WERI-Rb-1 (cell line): ENCODE measurements around the gene FOSL2.

Source experiments
- DNase-seq: peaks from one replicate; pipeline ENCODE4 v3.0.0-alpha.2; 2020
- H3K27ac ChIP-seq: fragments of 250-450 bp; sonication (Bioruptor Pico); 2 replicates; pipeline ENCODE4 v1.5.1; 2020; ENCODE audit warnings: mild to moderate bottlenecking, moderate library complexity
- H3K27me3 ChIP-seq: fragments of 250-450 bp; sonication (Bioruptor Pico); 2 replicates; pipeline ENCODE4 v1.5.1; 2021; ENCODE audit warnings: mild to moderate bottlenecking, low read depth, moderate library complexity; ENCODE audit not compliant: insufficient read depth, severe bottlenecking
- H3K36me3 ChIP-seq: fragments of 250-450 bp; sonication (Bioruptor Pico); 2 replicates; pipeline ENCODE4 v1.5.1; 2020; ENCODE audit warnings: mild to moderate bottlenecking, moderate library complexity
- H3K4me3 ChIP-seq: 2 replicates; pipeline ENCODE4 v1.5.1; 2011; ENCODE audit warnings: low read depth, mild to moderate bottlenecking, control low read depth, low read length
- H3K9me3 ChIP-seq: fragments of 250-450 bp; sonication (Bioruptor Pico); 2 replicates; pipeline ENCODE4 v1.5.1; 2021; ENCODE audit warnings: mild to moderate bottlenecking, moderate library complexity; ENCODE audit not compliant: severe bottlenecking
- CTCF ChIP-seq: IDR thresholded peaks from 2 replicates; pipeline ENCODE4 v1.5.1; 2011; ENCODE audit warnings: low read depth, mild to moderate bottlenecking, control low read depth, inconsistent platforms, low read length

FOSL2 gene

GRCh38 chr2:28413152-28413898 lies 20.7 kb downstream of the FOSL2 start:
- TF ChIP-seq CTCF = peak; percentile 59
- H3K4me3 ChIP-seq = no peak overlapping the region
- no peaks in the 10 kb centered on the region for H3K9me3 ChIP-seq
- H3K36me3 ChIP-seq = peaks cover 13% of the 10 kb centered on the region
- DNase-seq = peak; percentile 70
- H3K27ac ChIP-seq = no peak overlapping the region
- no peaks in the 10 kb centered on the region for H3K27me3 ChIP-seq

GRCh38 chr2:28413899-28414295 lies 21.2 kb downstream of the FOSL2 start:
- H3K27ac ChIP-seq = no peak overlapping the region
- no peak for DNase-seq
- TF ChIP-seq CTCF = no peak

GRCh38 chr2:28414583-28414982 lies 21.9 kb downstream of the FOSL2 start:
- Histone ChIP-seq H3K36me3 (peaks cover 13% of the 10 kb centered on the region), H3K27ac (no peak overlapping the region), H3K27me3 (no peaks in the 10 kb centered on the region), H3K4me3 (no peak overlapping the region), H3K9me3 (no peaks in the 10 kb centered on the region)
- no peak for DNase-seq
- TF ChIP-seq CTCF = no peak

More at GRCh38 chr2:28413899-28414295, 21.2 kb downstream of the FOSL2 start:
- H3K4me3 ChIP-seq = no peak overlapping the region
- H3K9me3 ChIP-seq = no peaks in the 10 kb centered on the region
- no peaks in the 10 kb centered on the region for H3K27me3 ChIP-seq
- peaks cover 13% of the 10 kb centered on the region for H3K36me3 ChIP-seq

GRCh38 chr2:28415010-28415409 lies 22.4 kb downstream of the FOSL2 start:
- Histone ChIP-seq H3K36me3 (peaks cover 13% of the 10 kb centered on the region), H3K27me3 (no peaks in the 10 kb centered on the region), H3K4me3 (no peak overlapping the region), H3K27ac (no peak overlapping the region), H3K9me3 (no peaks in the 10 kb centered on the region)
- no peak for TF ChIP-seq CTCF
- no peak for DNase-seq

GRCh38 chr2:28415715-28416114 lies 23.1 kb downstream of the FOSL2 start:
- TF ChIP-seq CTCF = no peak
- Histone ChIP-seq H3K36me3 (peaks cover 11% of the 10 kb centered on the region), H3K9me3 (no peaks in the 10 kb centered on the region), H3K27ac (no peak overlapping the region), H3K27me3 (no peaks in the 10 kb centered on the region), H3K4me3 (no peak overlapping the region)
- DNase-seq = no peak

GRCh38 chr2:28419003-28419402 lies 26.3 kb downstream of the FOSL2 start:
- H3K36me3 ChIP-seq = no peaks in the 10 kb centered on the region
- H3K9me3 ChIP-seq = no peaks in the 10 kb centered on the region
- H3K27ac ChIP-seq = no peak overlapping the region
- TF ChIP-seq CTCF = no peak
- H3K27me3 ChIP-seq = no peaks in the 10 kb centered on the region
- no peak overlapping the region for H3K4me3 ChIP-seq
- no peak for DNase-seq
